ENCODE data around the gene SPTBN1.
"Not testable (repeated sequence)": the region's sequence is repeated elsewhere in the genome, so short reads cannot be mapped to it uniquely, and the experiment has no call there.

SPTBN1 gene

DNA sequence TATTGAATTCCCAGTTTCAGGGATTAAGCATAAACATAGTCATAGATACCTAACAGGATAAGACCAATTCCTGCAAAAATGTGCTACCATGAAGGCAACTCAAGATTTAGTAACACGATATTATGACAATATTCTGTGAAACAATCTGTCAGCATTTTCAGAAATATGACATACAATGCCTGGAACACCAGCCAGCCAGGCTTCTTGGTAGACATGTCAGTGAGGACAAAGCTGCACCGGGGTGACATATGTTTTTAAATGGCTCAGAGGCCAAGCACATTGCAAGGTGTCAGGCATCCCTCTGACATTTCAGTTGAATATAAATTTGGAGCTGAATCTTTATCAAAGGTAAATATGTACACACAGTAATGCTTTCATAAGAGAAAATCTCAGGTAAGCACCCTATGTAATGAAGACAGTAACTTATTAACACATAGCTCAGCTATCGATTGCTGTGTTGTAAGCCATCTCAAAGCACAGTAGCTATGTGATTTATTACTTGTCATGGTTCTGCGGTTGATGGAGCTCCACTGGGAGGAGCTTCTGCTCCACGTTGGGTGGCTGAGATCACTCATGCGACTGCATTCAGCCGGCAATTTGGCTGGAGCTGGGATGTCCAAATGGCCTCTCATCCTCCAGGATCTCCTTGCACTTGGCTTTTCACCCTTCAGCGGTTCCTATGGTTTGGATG, 235.5 kb downstream of the SPTBN1 start:
- TF ChIP-seq ZFX (IDR thresholded peaks at IDR 0.05), result no peak
- TF ChIP-seq, protein P1, sequence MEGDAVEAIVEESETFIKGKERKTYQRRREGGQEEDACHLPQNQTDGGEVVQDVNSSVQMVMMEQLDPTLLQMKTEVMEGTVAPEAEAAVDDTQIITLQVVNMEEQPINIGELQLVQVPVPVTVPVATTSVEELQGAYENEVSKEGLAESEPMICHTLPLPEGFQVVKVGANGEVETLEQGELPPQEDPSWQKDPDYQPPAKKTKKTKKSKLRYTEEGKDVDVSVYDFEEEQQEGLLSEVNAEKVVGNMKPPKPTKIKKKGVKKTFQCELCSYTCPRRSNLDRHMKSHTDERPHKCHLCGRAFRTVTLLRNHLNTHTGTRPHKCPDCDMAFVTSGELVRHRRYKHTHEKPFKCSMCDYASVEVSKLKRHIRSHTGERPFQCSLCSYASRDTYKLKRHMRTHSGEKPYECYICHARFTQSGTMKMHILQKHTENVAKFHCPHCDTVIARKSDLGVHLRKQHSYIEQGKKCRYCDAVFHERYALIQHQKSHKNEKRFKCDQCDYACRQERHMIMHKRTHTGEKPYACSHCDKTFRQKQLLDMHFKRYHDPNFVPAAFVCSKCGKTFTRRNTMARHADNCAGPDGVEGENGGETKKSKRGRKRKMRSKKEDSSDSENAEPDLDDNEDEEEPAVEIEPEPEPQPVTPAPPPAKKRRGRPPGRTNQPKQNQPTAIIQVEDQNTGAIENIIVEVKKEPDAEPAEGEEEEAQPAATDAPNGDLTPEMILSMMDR (conservative IDR thresholded peaks at IDR 0.05), result no peak
- H3K27ac ChIP-seq, result no peak overlapping the region

DNA sequence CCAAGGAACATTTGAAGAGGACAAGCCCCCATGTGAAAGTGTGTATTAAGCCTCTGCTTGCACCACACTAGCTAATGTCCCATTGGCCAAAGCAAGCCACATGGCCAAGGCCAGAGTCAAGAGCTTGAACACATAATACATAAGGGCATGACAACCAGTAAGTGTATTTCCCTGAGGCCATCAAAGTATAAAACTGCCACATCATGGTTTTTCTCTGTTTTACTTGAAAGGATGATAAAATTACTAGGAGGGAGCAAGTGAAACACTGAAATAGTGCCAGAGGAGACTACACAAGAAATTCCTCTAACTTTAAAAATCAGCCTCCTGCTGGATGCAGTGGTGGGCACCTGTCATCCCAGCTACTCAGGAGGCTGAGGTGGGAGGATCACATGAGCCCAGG, 236.4 kb downstream of the SPTBN1 start:
- no peak overlapping the region for H3K27ac ChIP-seq
- TF ChIP-seq, protein P1 (conservative IDR thresholded peaks at IDR 0.05), result no peak
- no peak for TF ChIP-seq ZFX (IDR thresholded peaks at IDR 0.05)

DNA sequence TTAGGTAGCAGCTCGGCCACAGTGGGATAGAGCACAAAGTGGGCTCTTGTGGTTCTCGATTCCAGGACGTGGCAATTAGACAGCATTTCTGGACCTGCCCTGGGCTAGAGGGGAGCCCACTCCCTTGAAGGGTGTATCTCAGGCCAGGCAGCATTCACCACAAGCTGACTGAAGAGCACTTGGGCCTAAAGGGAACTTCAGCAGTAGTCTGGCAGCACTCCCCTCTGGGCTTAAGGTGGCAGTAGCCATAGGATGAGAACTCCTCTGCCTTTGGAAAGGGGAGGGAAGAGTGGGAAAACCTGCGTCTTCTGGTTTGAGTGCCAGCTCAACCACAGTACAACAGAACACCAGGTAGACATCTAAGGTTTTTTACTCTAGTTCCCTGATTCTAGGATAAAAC, 239.3 kb downstream of the SPTBN1 start:
- TF ChIP-seq, protein P1 (conservative IDR thresholded peaks at IDR 0.05), result no peak
- TF ChIP-seq ZFX (IDR thresholded peaks at IDR 0.05), result no peak
- no peak overlapping the region for H3K27ac ChIP-seq

DNA sequence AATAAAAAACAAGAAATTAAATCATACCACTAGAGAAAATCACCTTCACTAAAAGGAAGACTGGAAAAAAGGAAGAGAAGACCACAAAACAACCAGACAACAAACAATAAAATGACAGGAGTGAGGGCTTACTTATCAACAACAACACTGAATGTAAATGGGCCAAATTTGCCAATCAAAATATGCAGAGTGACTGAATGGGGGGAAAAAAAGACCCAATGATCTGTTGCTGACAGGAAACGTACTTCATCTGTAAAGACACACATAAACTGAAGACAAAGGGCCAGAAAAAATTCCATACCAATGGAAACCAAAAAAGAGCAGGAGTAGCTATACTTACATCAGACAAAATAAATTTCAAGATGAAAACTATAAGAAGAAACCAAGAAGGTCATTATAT, 241.8 kb downstream of the SPTBN1 start:
- no peak overlapping the region for H3K27ac ChIP-seq
- TF ChIP-seq, protein P1 (conservative IDR thresholded peaks at IDR 0.05), result no peak
- TF ChIP-seq ZFX (IDR thresholded peaks at IDR 0.05), result no peak

DNA sequence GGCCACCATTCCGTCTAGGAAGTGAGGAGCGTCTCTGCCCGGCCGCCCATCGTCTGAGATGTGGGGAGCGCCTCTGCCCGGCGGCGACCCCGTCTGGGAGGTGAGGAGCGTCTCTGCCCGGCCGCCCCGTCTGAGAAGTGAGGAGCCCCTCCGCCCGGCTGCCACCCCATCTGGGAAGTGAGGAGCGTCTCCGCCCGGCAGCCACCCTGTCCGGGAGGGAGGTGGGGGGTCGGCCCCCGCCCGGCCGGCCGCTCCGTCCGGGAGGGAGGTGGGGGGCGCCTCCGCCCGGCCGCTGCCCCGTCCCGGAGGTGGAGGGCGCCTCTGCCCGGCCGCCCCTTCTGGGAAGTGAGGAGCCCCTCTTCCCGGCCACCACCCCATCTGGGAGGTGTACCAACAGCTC, 242.8 kb downstream of the SPTBN1 start:
- H3K27ac ChIP-seq, result not testable (repeated sequence)

DNA sequence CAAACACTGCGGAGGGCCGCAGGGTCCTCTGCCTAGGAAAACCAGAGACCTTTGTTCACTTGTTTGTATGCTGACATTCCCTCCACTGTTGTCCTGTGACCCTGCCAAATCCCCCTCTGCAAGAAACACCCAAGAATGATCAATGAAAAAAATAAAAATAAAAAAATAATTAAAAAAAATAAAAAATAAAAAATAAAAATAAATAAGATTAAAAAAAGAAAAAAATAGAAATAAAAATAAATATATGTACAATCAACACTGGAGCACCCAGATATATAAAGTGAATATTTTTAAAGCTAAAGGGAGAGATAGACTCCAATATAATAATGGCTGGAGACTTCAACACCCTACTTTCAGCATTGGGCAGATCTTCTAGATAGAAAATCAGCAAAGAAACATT, 243.5 kb downstream of the SPTBN1 start:
- TF ChIP-seq ZFX (IDR thresholded peaks at IDR 0.05), result no peak
- TF ChIP-seq, protein P1 (conservative IDR thresholded peaks at IDR 0.05), result no peak

DNA sequence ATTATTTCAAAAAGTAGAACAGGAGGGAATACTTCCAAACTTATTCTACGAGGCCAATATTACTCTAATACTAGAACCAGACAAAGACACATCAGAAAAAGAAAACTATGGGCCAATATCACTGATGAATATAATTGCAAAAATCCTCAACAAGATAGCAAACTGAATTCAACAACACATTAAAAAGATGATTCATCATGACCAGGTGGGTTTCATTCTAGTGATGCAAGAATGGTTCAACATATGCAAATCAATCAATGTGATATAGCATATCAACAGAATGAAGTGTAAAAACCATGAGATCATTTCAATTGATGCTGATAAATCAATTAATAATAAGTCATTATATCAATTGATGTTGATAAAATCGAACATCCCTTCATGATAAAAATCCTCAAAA, 244.9 kb downstream of the SPTBN1 start:
- TF ChIP-seq, protein P1 (conservative IDR thresholded peaks at IDR 0.05), result no peak
- H3K27ac ChIP-seq, result no peak overlapping the region

More for the DNA sequence above, 243.5 kb downstream of the SPTBN1 start:
- H3K27ac ChIP-seq, result no peak overlapping the region

DNA sequence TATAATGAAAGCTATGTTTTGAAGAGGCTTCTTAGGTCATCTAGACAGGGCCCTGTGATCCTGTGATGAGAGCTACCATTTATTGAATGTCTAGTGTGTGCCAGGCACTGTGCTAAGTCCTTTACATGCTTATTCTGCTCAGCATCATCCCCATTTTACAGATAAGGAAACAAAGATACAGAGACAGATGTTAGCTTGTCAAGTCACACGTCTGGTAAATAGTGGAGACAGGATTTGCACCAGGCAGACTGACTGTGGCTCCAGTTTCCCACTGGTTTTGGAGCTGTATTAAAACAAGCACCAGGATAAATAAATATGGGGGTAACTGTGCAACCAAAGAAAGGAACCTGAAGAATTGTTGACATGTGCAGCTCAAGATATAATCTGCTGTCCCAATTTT, 248.1 kb downstream of the SPTBN1 start:
- no peak overlapping the region for H3K27ac ChIP-seq
- no peak for TF ChIP-seq ZFX (IDR thresholded peaks at IDR 0.05)
- TF ChIP-seq, protein P1 (conservative IDR thresholded peaks at IDR 0.05), result no peak

Data from C4-2B (cell line).